ENCODE data around the gene AQP11.

GRCh38 chr11:77593883-77594282 is 4.1 kb downstream of the AQP11 start:
- TF ChIP-seq CTCF (IDR thresholded peaks at IDR 0.05): no peak
- no peak for TF ChIP-seq POLR2A (IDR thresholded peaks at IDR 0.05)
